Forelimb muscle (tissue), 1 donor: Measurements from ENCODE around the gene ANO7. TPM values are rescaled to one million over a fixed set of nuclear protein-coding genes. Genes with fewer than 3 reads are reported as not detected.
A peak's percentile ranks its signal among the peaks of the same experiment; 100 is the strongest.

Experiments
- DNase-seq: peaks from one replicate; pipeline ENCODE4 v3.0.0-alpha.2; 2013; ENCODE audit warnings: low read depth
- polyA plus RNA-seq: library from polyadenylated mRNA; unstranded; fragments of 120-200 nt; gene quantifications from one replicate; pipeline ENCODE4 v1.2.1, GENCODE V29; 2013; ENCODE audit not compliant: insufficient read length

ANO7 gene
- 0.83 TPM for polyA plus RNA-seq

- no peak for DNase-seq
Measured at GRCh38 chr2:241188361-241189092, at the start of gene ANO7. TSS of gene ANO7 (plus strand) at chr2:241188677. CDS start at chr2:241190064, 1,387 bp downstream.

- no peak for DNase-seq
Measured at GRCh38 chr2:241139531-241140444, 48.7 kb upstream of the ANO7 start.

- DNase-seq: no peak
Measured at GRCh38 chr2:241140445-241140840, 48.0 kb upstream of the ANO7 start.

- no peak for DNase-seq
Measured at GRCh38 chr2:241141214-241141770, 47.2 kb upstream of the ANO7 start.

GRCh38 chr2:241142063-241142462 is 46.4 kb upstream of the ANO7 start:
- no peak for DNase-seq

- DNase-seq: no peak
Measured at GRCh38 chr2:241142593-241142992, 45.9 kb upstream of the ANO7 start.

GRCh38 chr2:241146286-241146685 is 42.2 kb upstream of the ANO7 start:
- DNase-seq: no peak

GRCh38 chr2:241147336-241147735 is 41.1 kb upstream of the ANO7 start:
- DNase-seq: no peak

- DNase-seq: no peak
Measured at GRCh38 chr2:241148239-241148638, 40.2 kb upstream of the ANO7 start.

- peak; percentile 78 for DNase-seq
Measured at GRCh38 chr2:241148891-241149674, 39.4 kb upstream of the ANO7 start, which contains the start of gene PASK. TSS of gene PASK (minus strand) at chr2:241149472. CDS start at chr2:241143032, 6,440 bp downstream.

- no peak for DNase-seq
Measured at GRCh38 chr2:241149675-241149924, 38.9 kb upstream of the ANO7 start.

GRCh38 chr2:241149925-241150659 is 38.4 kb upstream of the ANO7 start, which contains the start of gene PPP1R7:
TSS of gene PPP1R7 (plus strand) at chr2:241150467. CDS start at chr2:241150496, 29 bp downstream.
- DNase-seq: peak; percentile 86

- no peak for DNase-seq
Measured at GRCh38 chr2:241150660-241151530, 37.6 kb upstream of the ANO7 start.

GRCh38 chr2:241151934-241152660 is 36.4 kb upstream of the ANO7 start:
- no peak for DNase-seq

- DNase-seq: no peak
Measured at GRCh38 chr2:241153616-241154015, 34.9 kb upstream of the ANO7 start.

GRCh38 chr2:241154915-241155314 is 33.6 kb upstream of the ANO7 start:
- no peak for DNase-seq

- DNase-seq: no peak
Measured at GRCh38 chr2:241155936-241156335, 32.5 kb upstream of the ANO7 start.

GRCh38 chr2:241156971-241157441 is 31.5 kb upstream of the ANO7 start:
- DNase-seq: no peak
